Activated naive CD8-positive, alpha-beta T cell treated with anti-CD3 and anti-CD28 coated beads, Interleukin-2, amount 10 ng/mL, durations not matched to agents 7 days and 5 days (primary cell): Measurements from ENCODE around the gene BRSK2. TPM values are rescaled to one million over a fixed set of nuclear protein-coding genes. Genes with fewer than 3 reads are reported as not detected.

Experiments
- ATAC-seq: fragments of 150-1000 bp; cut with Tn5 transposase; one replicate; pipeline ENCODE4 v1.10.0; 2021; ENCODE audit warnings: low read depth, moderate library complexity
- POLR2A ChIA-PET: fragments of 350-600 bp; sonication (Branson Sonifier 250); formaldehyde crosslinking; loops from one replicate; lab custom pipeline; 2021; ENCODE audit warnings: antibody characterized with exemption; lab: Charles Lee
- DNase-seq: peaks from one replicate; pipeline ENCODE4 v3.0.0; 2021
- H3K27ac Mint-ChIP-seq: one replicate; pipeline ENCODE4 v1.8.0; 2022; ENCODE audit warnings: mild to moderate bottlenecking, mixed read lengths
- H3K27me3 Mint-ChIP-seq: one replicate; pipeline ENCODE4 v1.8.0; 2022; ENCODE audit warnings: mild to moderate bottlenecking, moderate library complexity, mixed read lengths
- H3K36me3 Mint-ChIP-seq: one replicate; pipeline ENCODE4 v1.8.0; 2021; ENCODE audit warnings: mild to moderate bottlenecking, mixed read lengths
- H3K4me1 Mint-ChIP-seq: one replicate; pipeline ENCODE4 v1.8.0; 2021; ENCODE audit warnings: mixed read lengths
- H3K4me3 Mint-ChIP-seq: one replicate; pipeline ENCODE4 v1.8.0; 2022; ENCODE audit warnings: mild to moderate bottlenecking, moderate library complexity, mixed read lengths
- H3K9me3 Mint-ChIP-seq: one replicate; pipeline ENCODE4 v1.8.0; 2021; ENCODE audit warnings: mixed read lengths
- total RNA-seq, 2 experiments: library from RNA; stranded (reverse); gene quantifications; one replicate each; pipeline ENCODE4 v1.2.3, GENCODE V29; 2021

Gene BRSK2
- total RNA-seq, 2 experiments from 2014 or later = 0.36 to 0.37 TPM

- H3K27me3 Mint-ChIP-seq = peaks cover 21% of the 10 kb centered on the region
These were observed 933 bp downstream of the BRSK2 start for GRCh38 chr11:1390569-1391164.

GRCh38 chr11:1391165-1392075, 1.7 kb downstream of the BRSK2 start:
- no peak overlapping the region for H3K4me3 Mint-ChIP-seq

More at GRCh38 chr11:1390569-1391164, 933 bp downstream of the BRSK2 start:
- H3K36me3 Mint-ChIP-seq = no peaks in the 10 kb centered on the region
- ATAC-seq = no peak
- no peak for DNase-seq
- H3K4me1 Mint-ChIP-seq = no peaks in the 10 kb centered on the region
- no peaks in the 10 kb centered on the region for H3K9me3 Mint-ChIP-seq
- POLR2A ChIA-PET = no interaction called here
- no peak overlapping the region for H3K27ac Mint-ChIP-seq
- H3K4me3 Mint-ChIP-seq = no peak overlapping the region

GRCh38 chr11:1392111-1392510, 2.4 kb downstream of the BRSK2 start:
- POLR2A ChIA-PET = no interaction called here
- no peaks in the 10 kb centered on the region for H3K9me3 Mint-ChIP-seq
- no peaks in the 10 kb centered on the region for H3K36me3 Mint-ChIP-seq
- peaks cover 21% of the 10 kb centered on the region for H3K27me3 Mint-ChIP-seq
- no peak overlapping the region for H3K27ac Mint-ChIP-seq
- no peak overlapping the region for H3K4me3 Mint-ChIP-seq
- ATAC-seq (no peak), DNase-seq (no peak)
- H3K4me1 Mint-ChIP-seq = no peaks in the 10 kb centered on the region

More at GRCh38 chr11:1391165-1392075, 1.7 kb downstream of the BRSK2 start:
- Mint-ChIP-seq H3K36me3 (no peaks in the 10 kb centered on the region), H3K27ac (no peak overlapping the region), H3K27me3 (peaks cover 21% of the 10 kb centered on the region), H3K9me3 (no peaks in the 10 kb centered on the region), H3K4me1 (no peaks in the 10 kb centered on the region)
- DNase-seq (no peak), ATAC-seq (no peak)
- POLR2A ChIA-PET = no interaction called here

GRCh38 chr11:1392561-1392960, 2.8 kb downstream of the BRSK2 start:
- Mint-ChIP-seq H3K9me3 (no peaks in the 10 kb centered on the region), H3K36me3 (no peaks in the 10 kb centered on the region), H3K27me3 (peaks cover 18% of the 10 kb centered on the region), H3K4me3 (no peak overlapping the region), H3K27ac (no peak overlapping the region), H3K4me1 (no peaks in the 10 kb centered on the region)
- no peak for ATAC-seq
- POLR2A ChIA-PET = interaction anchor here (0.7 kb wide), 1 partner anchor 75 kb away, joined by 3 read pairs; no protein-coding TSS in a partner anchor
- no peak for DNase-seq

- Mint-ChIP-seq H3K36me3 (no peaks in the 10 kb centered on the region), H3K4me3 (no peak overlapping the region), H3K9me3 (no peaks in the 10 kb centered on the region), H3K4me1 (no peaks in the 10 kb centered on the region), H3K27me3 (peaks cover 15% of the 10 kb centered on the region), H3K27ac (no peak overlapping the region)
- ATAC-seq (no peak), DNase-seq (no peak)
- POLR2A ChIA-PET = interaction anchor here (0.7 kb wide), 1 partner anchor 76 kb away, joined by 3 read pairs; no protein-coding TSS in a partner anchor
These were observed 3.4 kb downstream of the BRSK2 start for GRCh38 chr11:1393038-1393710.

- H3K4me3 Mint-ChIP-seq = no peak overlapping the region
- H3K36me3 Mint-ChIP-seq = no peaks in the 10 kb centered on the region
- DNase-seq (no peak), ATAC-seq (no peak)
- POLR2A ChIA-PET = no interaction called here
- no peak overlapping the region for H3K27ac Mint-ChIP-seq
- H3K4me1 Mint-ChIP-seq = no peaks in the 10 kb centered on the region
- no peaks in the 10 kb centered on the region for H3K9me3 Mint-ChIP-seq
- H3K27me3 Mint-ChIP-seq = peaks cover 15% of the 10 kb centered on the region
These were observed 5.4 kb downstream of the BRSK2 start for GRCh38 chr11:1394936-1395772.

GRCh38 chr11:1395773-1396374, 6.1 kb downstream of the BRSK2 start:
- no peaks in the 10 kb centered on the region for H3K4me1 Mint-ChIP-seq
- H3K27ac Mint-ChIP-seq = no peak overlapping the region
- no peak overlapping the region for H3K4me3 Mint-ChIP-seq
- POLR2A ChIA-PET = no interaction called here
- ATAC-seq (no peak), DNase-seq (no peak)
- no peaks in the 10 kb centered on the region for H3K9me3 Mint-ChIP-seq
- H3K27me3 Mint-ChIP-seq = peaks cover 15% of the 10 kb centered on the region
- H3K36me3 Mint-ChIP-seq = no peaks in the 10 kb centered on the region

- H3K27me3 Mint-ChIP-seq = peaks cover 10% of the 10 kb centered on the region
- no peak for ATAC-seq
- no peaks in the 10 kb centered on the region for H3K4me1 Mint-ChIP-seq
- DNase-seq = no peak
- no peaks in the 10 kb centered on the region for H3K9me3 Mint-ChIP-seq
- no peak overlapping the region for H3K4me3 Mint-ChIP-seq
- POLR2A ChIA-PET = no interaction called here
- H3K36me3 Mint-ChIP-seq = no peaks in the 10 kb centered on the region
- no peak overlapping the region for H3K27ac Mint-ChIP-seq
These were observed 6.7 kb downstream of the BRSK2 start for GRCh38 chr11:1396375-1396841.

- no peak for DNase-seq
- Mint-ChIP-seq H3K27me3 (peaks cover 3% of the 10 kb centered on the region), H3K4me1 (no peaks in the 10 kb centered on the region), H3K36me3 (no peaks in the 10 kb centered on the region), H3K4me3 (no peak overlapping the region), H3K9me3 (no peaks in the 10 kb centered on the region), H3K27ac (no peak overlapping the region)
- ATAC-seq = no peak
- POLR2A ChIA-PET = no interaction called here
These were observed 7.6 kb downstream of the BRSK2 start for GRCh38 chr11:1397146-1397861.

GRCh38 chr11:1397862-1398527, 8.3 kb downstream of the BRSK2 start:
- POLR2A ChIA-PET = no interaction called here
- ATAC-seq = no peak
- H3K27me3 Mint-ChIP-seq = no peaks in the 10 kb centered on the region
- no peak for DNase-seq
- no peak overlapping the region for H3K27ac Mint-ChIP-seq
- H3K4me1 Mint-ChIP-seq = no peaks in the 10 kb centered on the region
- H3K4me3 Mint-ChIP-seq = no peak overlapping the region
- no peaks in the 10 kb centered on the region for H3K9me3 Mint-ChIP-seq
- no peaks in the 10 kb centered on the region for H3K36me3 Mint-ChIP-seq

GRCh38 chr11:1398528-1399235, 8.9 kb downstream of the BRSK2 start:
- Mint-ChIP-seq H3K4me3 (no peak overlapping the region), H3K36me3 (no peaks in the 10 kb centered on the region), H3K27ac (no peak overlapping the region), H3K27me3 (no peaks in the 10 kb centered on the region), H3K9me3 (no peaks in the 10 kb centered on the region), H3K4me1 (no peaks in the 10 kb centered on the region)
- POLR2A ChIA-PET = no interaction called here
- ATAC-seq = no peak
- DNase-seq = no peak
